Fibroblast of villous mesenchyme (primary cell): ENCODE results near the gene NPPC. TPM values are rescaled to one million over a fixed set of nuclear protein-coding genes. Genes with fewer than 3 reads are reported as not detected.

Source experiments
- DNase-seq: peaks from one replicate; pipeline ENCODE4 v3.0.0-alpha.2; 2010; ENCODE audit warnings: low read depth
- H3K4me3 ChIP-seq: 2 replicates; pipeline ENCODE4 v1.5.1; 2011; ENCODE audit warnings: low read depth, mild to moderate bottlenecking, low read length
- total RNA-seq: library from RNA; depleted of rRNA; stranded (reverse); fragments of >200 nt; gene quantifications from 2 replicates; pipeline ENCODE4 v1.2.3, GENCODE V29; 2012
- TF ChIP-seq, protein P1 (sequence below): IDR thresholded peaks from 2 replicates; pipeline ENCODE4 v1.5.1; 2012; ENCODE audit warnings: low read depth, mild to moderate bottlenecking, low read length; ENCODE audit not compliant: insufficient read depth

Gene NPPC
- total RNA-seq, 1 donor, result not detected

DNA sequence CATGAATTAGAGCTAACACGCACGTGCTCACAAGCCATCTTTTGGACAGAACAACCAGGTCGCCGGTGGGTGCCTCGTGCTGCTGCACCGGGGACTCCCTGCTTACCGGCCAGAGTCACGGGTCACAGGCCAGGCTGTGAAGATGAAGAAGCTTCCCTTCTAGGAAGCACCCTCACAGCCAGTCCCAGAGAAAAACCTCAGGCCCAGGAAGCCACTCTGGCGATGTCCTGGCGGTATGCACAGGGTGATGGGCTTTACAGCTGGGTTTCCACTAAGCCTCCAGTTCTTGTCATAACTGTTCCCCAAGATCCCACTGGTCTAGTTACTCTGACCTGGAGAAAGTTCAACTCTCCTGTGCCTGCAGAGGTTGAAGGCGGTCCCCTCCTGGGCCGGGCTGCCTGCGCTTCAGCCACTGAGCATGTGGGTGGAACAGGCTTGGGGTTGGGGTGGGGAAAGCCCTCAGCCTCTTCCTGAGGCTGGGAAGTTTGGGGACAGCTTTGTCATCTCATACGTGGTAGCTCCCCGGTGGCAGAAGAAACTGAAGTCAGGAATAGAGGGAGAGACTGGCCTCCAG, 20.1 kb upstream of the NPPC start:
- TF ChIP-seq, protein P1, sequence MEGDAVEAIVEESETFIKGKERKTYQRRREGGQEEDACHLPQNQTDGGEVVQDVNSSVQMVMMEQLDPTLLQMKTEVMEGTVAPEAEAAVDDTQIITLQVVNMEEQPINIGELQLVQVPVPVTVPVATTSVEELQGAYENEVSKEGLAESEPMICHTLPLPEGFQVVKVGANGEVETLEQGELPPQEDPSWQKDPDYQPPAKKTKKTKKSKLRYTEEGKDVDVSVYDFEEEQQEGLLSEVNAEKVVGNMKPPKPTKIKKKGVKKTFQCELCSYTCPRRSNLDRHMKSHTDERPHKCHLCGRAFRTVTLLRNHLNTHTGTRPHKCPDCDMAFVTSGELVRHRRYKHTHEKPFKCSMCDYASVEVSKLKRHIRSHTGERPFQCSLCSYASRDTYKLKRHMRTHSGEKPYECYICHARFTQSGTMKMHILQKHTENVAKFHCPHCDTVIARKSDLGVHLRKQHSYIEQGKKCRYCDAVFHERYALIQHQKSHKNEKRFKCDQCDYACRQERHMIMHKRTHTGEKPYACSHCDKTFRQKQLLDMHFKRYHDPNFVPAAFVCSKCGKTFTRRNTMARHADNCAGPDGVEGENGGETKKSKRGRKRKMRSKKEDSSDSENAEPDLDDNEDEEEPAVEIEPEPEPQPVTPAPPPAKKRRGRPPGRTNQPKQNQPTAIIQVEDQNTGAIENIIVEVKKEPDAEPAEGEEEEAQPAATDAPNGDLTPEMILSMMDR, result no peak
- no peak for DNase-seq
- no peak overlapping the region for H3K4me3 ChIP-seq

DNA sequence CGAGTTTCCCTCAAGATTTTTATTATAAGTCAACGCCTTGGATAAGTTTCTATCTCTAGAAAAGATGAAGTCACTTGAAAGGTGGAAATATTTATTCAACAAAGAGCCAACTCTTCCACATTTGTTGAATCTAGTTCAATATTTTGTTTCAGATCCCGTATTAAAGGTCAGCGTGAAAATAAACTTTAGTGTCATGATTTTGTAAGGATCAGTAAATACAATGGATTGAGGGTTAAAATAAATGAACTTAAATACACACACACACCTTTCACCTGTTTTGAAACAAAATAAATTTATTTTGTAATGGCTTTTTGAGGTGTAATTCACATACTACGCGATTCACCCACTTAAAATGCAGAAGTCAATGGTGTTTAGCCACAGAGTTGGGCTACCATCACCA, 16.0 kb upstream of the NPPC start:
- DNase-seq, result no peak
- TF ChIP-seq, protein P1, result no peak
- no peak overlapping the region for H3K4me3 ChIP-seq

DNA sequence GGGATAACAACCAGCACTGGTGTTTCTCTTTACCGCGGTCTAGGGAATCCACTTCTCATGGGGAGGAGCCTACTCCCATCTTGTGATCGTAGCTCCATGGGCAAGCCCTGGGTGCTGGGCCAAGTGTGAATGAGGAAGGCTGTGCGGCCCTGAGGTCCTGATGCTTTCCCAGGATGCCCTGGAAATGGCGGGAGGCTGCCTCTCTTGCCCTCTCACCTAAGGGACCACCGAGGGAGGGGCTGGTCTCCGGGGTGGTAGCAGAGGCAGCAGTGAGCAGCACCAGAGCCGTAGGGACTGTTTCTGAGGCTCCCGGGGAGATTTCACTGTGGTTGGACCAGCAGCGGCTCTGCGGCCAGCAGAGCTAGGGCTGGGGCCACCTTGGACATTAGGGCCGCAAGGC, 15.5 kb upstream of the NPPC start:
- no peak for DNase-seq
- TF ChIP-seq, protein P1, result no peak

DNA sequence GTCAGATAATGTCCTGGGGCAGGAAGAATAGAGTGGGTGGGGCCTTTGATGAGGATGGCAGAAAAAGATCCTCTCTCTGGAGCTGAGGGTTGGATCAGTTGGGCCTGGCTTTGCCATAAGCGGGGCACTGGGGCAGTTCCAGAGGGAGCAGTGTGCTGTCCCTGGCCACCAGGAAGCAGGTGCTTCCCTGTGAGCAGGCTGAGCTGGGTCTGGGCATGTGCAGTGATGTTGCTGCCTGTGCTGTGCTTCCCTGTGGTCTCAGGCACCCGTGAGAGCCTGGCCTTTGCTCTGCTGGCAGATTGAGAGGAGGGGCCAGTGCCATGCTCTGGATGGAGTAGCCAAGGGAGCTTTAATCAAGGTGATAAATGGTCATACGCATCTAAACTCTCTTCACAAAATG, 14.6 kb upstream of the NPPC start:
- TF ChIP-seq, protein P1, result no peak
- DNase-seq, result no peak
- H3K4me3 ChIP-seq, result no peak overlapping the region

More for the DNA sequence above, 15.5 kb upstream of the NPPC start:
- no peak overlapping the region for H3K4me3 ChIP-seq

DNA sequence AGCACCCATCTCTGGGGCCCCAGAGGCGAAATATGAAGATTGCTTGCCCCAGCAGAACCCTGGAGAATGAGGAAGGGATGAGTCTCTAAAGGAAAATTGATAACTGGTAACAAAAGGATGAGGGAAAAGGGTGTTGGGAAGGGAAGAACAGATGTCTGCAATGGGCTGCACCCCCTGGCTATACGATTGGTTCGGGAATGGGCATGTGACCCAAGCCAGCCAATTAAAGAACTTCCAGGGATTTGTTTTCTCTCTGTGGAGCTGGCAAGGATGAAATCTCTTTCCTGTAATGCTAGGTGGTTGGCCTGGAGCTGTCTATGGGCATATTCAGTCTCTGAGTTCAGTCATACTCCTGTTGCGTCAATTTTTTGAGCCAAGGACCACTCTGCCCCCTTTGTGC, 12.8 kb upstream of the NPPC start:
- H3K4me3 ChIP-seq, result no peak overlapping the region
- DNase-seq, result no peak
- TF ChIP-seq, protein P1, result no peak

DNA sequence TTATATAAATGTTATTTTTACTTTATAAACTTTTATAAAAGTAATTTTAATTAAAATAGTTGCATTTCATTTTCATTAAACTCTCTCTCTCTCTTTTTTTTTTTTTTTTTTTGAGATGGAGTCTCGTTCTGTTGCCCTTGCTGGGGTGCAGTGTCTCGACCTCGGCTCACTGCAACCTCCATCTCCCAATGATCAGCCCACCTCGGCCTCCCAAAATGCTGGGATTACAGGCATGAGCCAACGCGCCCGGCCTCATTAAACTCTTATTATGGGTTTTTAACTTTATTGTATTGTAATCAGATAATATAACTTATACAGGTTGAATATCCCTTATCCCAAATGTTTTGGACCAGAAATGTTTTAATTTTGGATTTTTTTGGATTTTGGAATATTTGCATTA, 10.9 kb upstream of the NPPC start:
- TF ChIP-seq, protein P1, result no peak
- DNase-seq, result no peak
- H3K4me3 ChIP-seq, result no peak overlapping the region

DNA sequence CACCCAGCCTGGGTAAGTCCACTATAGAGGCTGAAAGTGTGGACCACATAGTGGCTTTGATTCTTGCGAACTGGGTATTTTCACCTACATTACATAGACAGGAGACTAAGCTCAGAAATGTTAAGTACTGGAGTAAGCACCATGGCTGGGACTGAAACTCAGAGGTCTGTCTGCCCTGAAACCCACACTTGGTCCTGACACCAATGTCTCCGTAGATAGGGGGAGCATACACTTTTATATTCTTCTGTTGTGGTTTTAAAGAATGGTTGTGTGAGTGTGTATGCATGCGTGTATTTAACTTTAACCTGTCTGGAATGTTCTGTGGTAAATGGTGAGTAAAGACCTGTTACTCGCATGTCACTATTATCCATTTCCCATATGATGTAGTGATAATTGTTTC, 10.3 kb upstream of the NPPC start:
- no peak overlapping the region for H3K4me3 ChIP-seq
- DNase-seq, result no peak
- TF ChIP-seq, protein P1, result no peak
